Transverse colon (tissue), 4 donors: ENCODE measurements around the gene NTRK2. TPM values are rescaled to one million over a fixed set of nuclear protein-coding genes. Genes with fewer than 3 reads are reported as not detected.

Experiments
- DNase-seq: peaks from one replicate; pipeline ENCODE4 v3.0.0-alpha.2; 2019
- H3K27ac ChIP-seq, 4 donors: fragments of 200-600 bp; sonication (generic); 2 replicates each; pipeline ENCODE4 v1.5.1; 2016 to 2018; ENCODE audit warnings: inconsistent platforms in 4 of 4
- H3K27me3 ChIP-seq: fragments of 200-600 bp; sonication (generic); 2 replicates; pipeline ENCODE4 v1.5.1; 2017; ENCODE audit warnings: inconsistent platforms
- H3K36me3 ChIP-seq, 4 donors: fragments of 200-600 bp; sonication (generic); 2 replicates each; pipeline ENCODE4 v1.5.1; 2017 to 2019; ENCODE audit warnings: inconsistent platforms in 4 of 4
- H3K4me1 ChIP-seq, 4 donors: fragments of 200-600 bp; sonication (generic); 2 replicates each; pipeline ENCODE4 v1.5.1; 2017 to 2020; ENCODE audit warnings: inconsistent platforms in 4 of 4
- H3K4me3 ChIP-seq, 4 donors: fragments of 200-600 bp; sonication (generic); 1 replicate in 1 of 4; 2 replicates in 3 of 4; pipeline versions ENCODE4 v1.5.1 to v1.6.1; 2017 to 2019; ENCODE audit warnings: inconsistent platforms in 4 of 4
- H3K9me3 ChIP-seq, 2 donors: fragments of 200-600 bp; sonication (generic); 2 replicates each; pipeline ENCODE4 v1.5.1; 2017 to 2019; ENCODE audit warnings: inconsistent platforms in 2 of 2
- EP300 ChIP-seq: sonication (generic); formaldehyde crosslinking; IDR thresholded peaks from one replicate; pipeline ENCODE4 v1.6.1; 2017; ENCODE audit warnings: antibody characterized with exemption, low read depth
- POLR2A ChIP-seq: fragments of 450-650 bp; IDR thresholded peaks from one replicate; pipeline ENCODE4 v1.6.1; 2016; ENCODE audit warnings: antibody characterized with exemption, mild to moderate bottlenecking, moderate library complexity
- POLR2AphosphoS5 ChIP-seq, 3 donors: sonication (generic); formaldehyde crosslinking; IDR thresholded peaks; one replicate each; pipeline ENCODE4 v1.6.1; 2016; ENCODE audit warnings: antibody characterized with exemption in 3 of 3
- WGBS, 2 donors: methylation state at CpG; one replicate each; pipeline ENCODE4 v1.1.5; 2018; ENCODE audit warnings: low coverage in 1 of 2; 5-methylcytosine and 5-hydroxymethylcytosine counted together
- in situ Hi-C, 4 donors: fragments of 200-750 bp; cut with MboI; loops; one replicate each; pipeline versions ENCODE4 v1.15.0 to v1.15.1; 2017; ENCODE audit warnings: low sequenced_read_pairs in 3 of 4, low pct_ligation_motif_present in 1 of 4, low pct_unique_long_range_greater_than_20kb in 1 of 4
- intact Hi-C: fragments of 100-400 bp; cut with DNase I; formaldehyde crosslinking; loops from one replicate; pipeline ENCODE4 v1.15.1; 2023; ENCODE audit warnings: low total_unique reads
- total RNA-seq, 4 donors: library from RNA; depleted of rRNA; stranded (reverse); fragments of >200 nt; gene quantifications; one replicate each; pipeline ENCODE4 v1.1.0, GENCODE V29; 2016
- TF ChIP-seq, protein P1 (sequence below), 5 experiments: fragments of 200-600 bp in 3 of 5; fragments of 450-650 bp in 2 of 5; sonication (generic) in 3 of 5; IDR thresholded peaks; 1 replicate in 2 of 5; 2 replicates in 3 of 5; pipeline ENCODE4 v1.5.1; 2016 to 2017; ENCODE audit warnings: antibody characterized with exemption in 5 of 5, inconsistent platforms in 3 of 5, mild to moderate bottlenecking in 2 of 5, moderate library complexity in 1 of 5

NTRK2 gene
- total RNA-seq, 4 donors from 2014 or later: 2.2 to 10.1 (median 6.4) TPM

DNA sequence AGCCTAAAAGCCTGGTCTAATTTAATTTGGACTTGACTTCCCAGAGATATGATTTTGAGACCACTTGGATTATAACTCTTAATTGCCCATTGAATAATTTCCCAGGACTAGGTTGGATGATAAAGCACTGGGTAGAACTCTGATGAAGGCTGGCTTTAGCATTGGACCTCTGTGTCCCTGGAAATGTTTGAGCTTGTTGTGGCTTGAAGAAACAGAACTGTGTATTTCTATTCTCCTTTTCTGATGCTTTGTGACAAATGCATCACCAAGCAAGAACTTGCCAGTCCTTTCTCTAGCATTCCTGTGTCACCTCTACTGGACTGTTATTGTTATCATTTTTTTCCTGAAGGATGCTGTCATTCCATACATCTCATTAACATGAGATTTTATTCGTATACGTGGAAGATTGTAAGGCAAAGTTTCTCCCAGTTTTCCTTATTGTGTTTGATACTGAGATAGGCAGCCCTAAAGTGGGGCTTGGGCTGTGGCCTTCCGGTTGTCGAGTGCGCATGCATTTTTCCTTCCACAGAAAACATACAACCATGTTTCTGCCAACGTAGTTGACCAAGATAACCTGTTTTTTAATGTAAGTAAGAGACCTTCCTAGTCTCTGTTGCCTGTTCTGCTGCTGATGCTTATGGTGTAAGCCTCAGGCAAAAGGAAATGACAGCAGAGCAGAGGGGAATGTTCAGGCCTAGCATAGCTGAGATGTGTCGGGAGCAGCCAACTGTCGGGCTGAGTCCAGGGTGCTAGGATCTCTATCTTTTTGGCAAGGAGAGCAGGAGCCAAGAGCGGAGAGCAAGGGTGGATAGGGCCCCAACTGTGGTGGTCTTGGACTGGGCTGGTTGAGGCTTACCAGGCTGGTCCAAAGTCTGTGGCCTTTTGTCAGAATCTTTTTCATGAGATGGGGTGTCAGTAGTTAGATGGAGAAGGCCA, 2.3 kb downstream of the NTRK2 start:
- intact Hi-C loops: no loop called here
- Histone ChIP-seq H3K4me3 (no peak overlapping the region), H3K9me3 (no peaks in the 10 kb centered on the region), H3K27ac (no peak overlapping the region), H3K4me1 (peaks cover 11 to 31% (median 20%) of the 10 kb centered on the region in 4 donors), H3K36me3 (no peaks in the 10 kb centered on the region), H3K27me3 (peaks cover 53% of the 10 kb centered on the region)
- in situ Hi-C loops: loop anchor here in 1 of 4 donors (25.0 kb wide), 1 partner anchor 590 kb away; no protein-coding TSS in a partner anchor
- DNase-seq: no peak
- TF ChIP-seq, protein P1, sequence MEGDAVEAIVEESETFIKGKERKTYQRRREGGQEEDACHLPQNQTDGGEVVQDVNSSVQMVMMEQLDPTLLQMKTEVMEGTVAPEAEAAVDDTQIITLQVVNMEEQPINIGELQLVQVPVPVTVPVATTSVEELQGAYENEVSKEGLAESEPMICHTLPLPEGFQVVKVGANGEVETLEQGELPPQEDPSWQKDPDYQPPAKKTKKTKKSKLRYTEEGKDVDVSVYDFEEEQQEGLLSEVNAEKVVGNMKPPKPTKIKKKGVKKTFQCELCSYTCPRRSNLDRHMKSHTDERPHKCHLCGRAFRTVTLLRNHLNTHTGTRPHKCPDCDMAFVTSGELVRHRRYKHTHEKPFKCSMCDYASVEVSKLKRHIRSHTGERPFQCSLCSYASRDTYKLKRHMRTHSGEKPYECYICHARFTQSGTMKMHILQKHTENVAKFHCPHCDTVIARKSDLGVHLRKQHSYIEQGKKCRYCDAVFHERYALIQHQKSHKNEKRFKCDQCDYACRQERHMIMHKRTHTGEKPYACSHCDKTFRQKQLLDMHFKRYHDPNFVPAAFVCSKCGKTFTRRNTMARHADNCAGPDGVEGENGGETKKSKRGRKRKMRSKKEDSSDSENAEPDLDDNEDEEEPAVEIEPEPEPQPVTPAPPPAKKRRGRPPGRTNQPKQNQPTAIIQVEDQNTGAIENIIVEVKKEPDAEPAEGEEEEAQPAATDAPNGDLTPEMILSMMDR (IDR thresholded peaks at IDR 0.05): no peak
- TF ChIP-seq POLR2A: no peak
- no peak for TF ChIP-seq EP300
- TF ChIP-seq POLR2AphosphoS5 (IDR thresholded peaks at IDR 0.05): no peak
- 80 to 90% methylated on average over 8 to 9 of the region's 9 CpGs for WGBS, 2 donors

DNA sequence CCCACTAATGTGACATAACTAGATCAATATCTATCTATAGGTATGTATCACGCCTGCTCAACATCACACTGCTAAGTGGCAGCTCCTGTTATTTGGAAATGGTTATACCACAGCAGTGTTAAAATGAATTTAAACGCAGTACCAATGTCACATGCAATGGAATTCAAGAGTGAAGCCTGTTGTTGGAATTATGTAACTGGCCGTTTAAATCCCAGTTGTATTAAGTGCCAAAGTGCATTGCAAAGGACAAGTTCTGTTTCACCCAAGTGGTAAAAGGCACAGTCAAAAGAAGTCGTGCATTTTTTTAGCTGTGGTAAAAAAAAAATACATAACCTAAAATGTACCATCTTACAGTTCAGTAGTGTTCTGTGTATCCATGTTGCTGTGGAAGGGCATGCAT, 4.3 kb downstream of the NTRK2 start:
- TF ChIP-seq POLR2A: no peak
- no peak for TF ChIP-seq EP300
- no peak for TF ChIP-seq POLR2AphosphoS5 (IDR thresholded peaks at IDR 0.05)
- TF ChIP-seq, protein P1 (IDR thresholded peaks at IDR 0.05): no peak
- WGBS, 2 donors: 81 to 90% methylated on average over 3 to 4 of the region's 4 CpGs
- no peak overlapping the region for H3K27ac ChIP-seq
- no peaks in the 10 kb centered on the region for H3K36me3 ChIP-seq
- H3K4me3 ChIP-seq: no peak overlapping the region
- peaks cover 11 to 19% (median 13%) of the 10 kb centered on the region in 4 donors for H3K4me1 ChIP-seq
- no peaks in the 10 kb centered on the region for H3K9me3 ChIP-seq
- in situ Hi-C loops (loop anchor here in 1 of 4 donors (25.0 kb wide), 1 partner anchor 588 kb away; no protein-coding TSS in a partner anchor), intact Hi-C loops (no loop called here)
- DNase-seq: no peak
- H3K27me3 ChIP-seq: peaks cover 35% of the 10 kb centered on the region

DNA sequence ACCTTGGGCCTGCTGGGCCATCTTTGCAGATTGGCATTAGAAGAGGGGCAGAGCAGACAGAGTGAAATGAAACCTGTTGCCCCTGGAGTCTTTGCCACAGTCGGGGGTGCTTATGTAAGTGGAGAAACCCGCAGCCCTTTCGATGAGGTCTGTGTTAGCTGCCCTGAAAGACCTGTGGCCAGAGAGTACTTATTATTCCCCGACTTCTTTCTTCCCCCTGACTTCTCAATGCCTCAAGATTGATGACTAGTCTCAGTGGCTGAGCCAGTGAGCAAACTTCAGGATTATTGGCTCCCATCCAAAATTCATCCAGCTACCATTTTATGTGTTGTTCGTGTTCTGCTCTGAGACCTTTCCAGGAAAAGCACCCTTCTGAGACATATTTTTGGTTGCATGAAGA, 7.6 kb downstream of the NTRK2 start:
- in situ Hi-C loops (loop anchor here in 2 of 4 donors (25.0 kb wide), 3 partner anchors 285 to 935 kb away; no protein-coding TSS in a partner anchor), intact Hi-C loops (no loop called here)
- Histone ChIP-seq H3K9me3 (no peaks in the 10 kb centered on the region), H3K4me1 (no peaks in the 10 kb centered on the region), H3K27ac (no peak overlapping the region), H3K27me3 (peaks cover 2% of the 10 kb centered on the region), H3K4me3 (no peak overlapping the region), H3K36me3 (no peaks in the 10 kb centered on the region)
- no peak for DNase-seq
- TF ChIP-seq POLR2AphosphoS5 (IDR thresholded peaks at IDR 0.05) (no peak), POLR2A (no peak)
- TF ChIP-seq, protein P1 (IDR thresholded peaks at IDR 0.05): no peak
- whole genome bisulfite sequencing, 2 donors: 79% methylated on average over 5 of the region's 5 CpGs; no CpG with 5 or more reads in 1 of the 2 donors

DNA sequence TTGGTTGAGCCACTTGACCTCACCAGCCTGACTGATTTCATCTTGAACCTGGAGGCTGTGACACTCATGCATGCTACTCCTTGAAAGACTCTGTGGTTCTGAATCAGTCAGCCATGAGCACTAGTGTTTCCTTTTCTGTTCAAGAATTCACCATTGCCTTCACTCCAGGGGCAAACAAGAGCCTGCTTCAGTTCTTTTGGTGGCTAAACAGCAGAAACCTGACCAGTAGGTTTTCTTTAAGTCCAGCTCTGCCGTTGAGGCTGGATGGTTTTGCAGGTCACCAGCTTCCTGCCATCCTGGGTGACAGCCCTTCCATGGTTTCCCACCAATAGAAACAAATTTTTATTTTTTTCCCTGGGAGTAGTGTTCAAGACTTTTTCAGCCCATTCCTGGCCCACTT, 10.0 kb downstream of the NTRK2 start:
- TF ChIP-seq POLR2AphosphoS5 (IDR thresholded peaks at IDR 0.05): no peak
- TF ChIP-seq EP300: no peak
- TF ChIP-seq POLR2A: no peak
- TF ChIP-seq, protein P1 (IDR thresholded peaks at IDR 0.05): no peak
- Histone ChIP-seq H3K4me1 (no peaks in the 10 kb centered on the region), H3K27ac (no peak overlapping the region), H3K27me3 (no peaks in the 10 kb centered on the region), H3K36me3 (no peaks in the 10 kb centered on the region), H3K4me3 (no peak overlapping the region), H3K9me3 (no peaks in the 10 kb centered on the region)
- no peak for DNase-seq
- in situ Hi-C loops: loop anchor here in 2 of 4 donors (25.0 kb wide), 3 partner anchors 283 to 933 kb away; no protein-coding TSS in a partner anchor
- WGBS, 2 donors: 75 to 86% methylated on average over 1 of the region's 1 CpG
- intact Hi-C loops: no loop called here
